T-cell (primary cell): ENCODE data around the gene CHRNA3. TPM values are rescaled to one million over a fixed set of nuclear protein-coding genes. Genes with fewer than 3 reads are reported as not detected.

ENCODE experiments used
- ATAC-seq, 4 experiments: fragments of 200-7000 bp in 3 of 4; fragments of 150-1000 bp in 1 of 4; cut with Tn5 transposase; replicated peaks in 1 of 4; 1 replicate in 3 of 4; 2 replicates in 1 of 4; pipeline ENCODE4 v1.10.0; 2021; ENCODE audit warnings: moderate library complexity in 3 of 4, mild to moderate bottlenecking in 2 of 4, moderate number of reproducible peaks in 1 of 4
- CTCF ChIA-PET, 2 donors: fragments of 300-600 bp; sonication (Branson Sonifier 250); formaldehyde crosslinking; loops; one replicate each; lab custom pipeline; 2022; ENCODE audit warnings: antibody characterized with exemption in 2 of 2; lab: Charles Lee
- POLR2A ChIA-PET, 2 donors: fragments of 300-600 bp; sonication (Branson Sonifier 250); formaldehyde crosslinking; loops; one replicate each; lab custom pipeline; 2022; ENCODE audit warnings: antibody characterized with exemption in 2 of 2; lab: Charles Lee
- DNase-seq, 35 experiments: peaks; one replicate each; pipeline versions ENCODE4 v3.0.0 to v3.0.0-alpha.2; 2013 to 2023
- H3K27ac ChIP-seq: one replicate; pipeline ENCODE4 v1.5.1; 2013; ENCODE audit warnings: low read length
- H3K27me3 ChIP-seq, 2 experiments: replicated peaks in 1 of 2; 1 replicate in 1 of 2; 2 replicates in 1 of 2; pipeline versions ENCODE4 v1.6.1 to v1.7.0; 2013; ENCODE audit warnings: low read length in 1 of 2, mixed read lengths in 1 of 2; ENCODE audit not compliant: control insufficient read depth in 2 of 2, insufficient read depth in 2 of 2; ENCODE audit errors: extremely low read depth in 1 of 2
- H3K36me3 ChIP-seq, 2 donors: 1 replicate in 1 of 2; 2 replicates in 1 of 2; pipeline versions ENCODE4 v1.6.1 to v1.7.0; 2013; ENCODE audit warnings: low read length in 1 of 2; ENCODE audit not compliant: control insufficient read depth in 2 of 2, insufficient read depth in 1 of 2; ENCODE audit errors: extremely low read depth in 1 of 2
- H3K4me1 ChIP-seq, 2 experiments: 1 replicate in 1 of 2; 2 replicates in 1 of 2; pipeline versions ENCODE4 v1.6.1 to v1.7.0; 2013; ENCODE audit warnings: low read length in 2 of 2, mixed read lengths in 1 of 2; ENCODE audit not compliant: insufficient read depth in 2 of 2, control insufficient read depth in 1 of 2; ENCODE audit errors: extremely low read depth in 1 of 2
- H3K4me3 ChIP-seq, 2 donors: 1 replicate in 1 of 2; 2 replicates in 1 of 2; pipeline versions ENCODE4 v1.5.1 to v1.7.0; 2013; ENCODE audit warnings: mild to moderate bottlenecking in 2 of 2, low read length in 1 of 2, moderate library complexity in 1 of 2; ENCODE audit not compliant: control insufficient read depth in 1 of 2; ENCODE audit errors: extremely low read depth in 1 of 2
- H3K9me3 ChIP-seq: 2 replicates; pipeline ENCODE4 v1.7.0; 2013
- H3K27ac Mint-ChIP-seq, 2 donors: one replicate each; pipeline ENCODE4 v1.8.0; 2020 to 2021; ENCODE audit warnings: mild to moderate bottlenecking in 2 of 2, mixed read lengths in 2 of 2
- H3K27me3 Mint-ChIP-seq, 2 donors: one replicate each; pipeline ENCODE4 v1.8.0; 2021 to 2022; ENCODE audit warnings: mixed read lengths in 2 of 2
- H3K36me3 Mint-ChIP-seq: one replicate; pipeline ENCODE4 v1.8.0; 2021; ENCODE audit warnings: mixed read lengths
- H3K4me1 Mint-ChIP-seq, 3 donors: one replicate each; pipeline ENCODE4 v1.8.0; 2020 to 2022; ENCODE audit warnings: mixed read lengths in 3 of 3, mild to moderate bottlenecking in 1 of 3
- H3K4me3 Mint-ChIP-seq, 3 donors: one replicate each; pipeline ENCODE4 v1.8.0; 2020 to 2022; ENCODE audit warnings: mild to moderate bottlenecking in 3 of 3, mixed read lengths in 3 of 3, moderate library complexity in 3 of 3
- H3K9me3 Mint-ChIP-seq, 3 donors: one replicate each; pipeline ENCODE4 v1.8.0; 2020 to 2022; ENCODE audit warnings: mixed read lengths in 3 of 3
- WGBS: methylation state at CpG from one replicate; pipeline ENCODE4 v1.1.5; 2013; ENCODE audit warnings: missing lambda C conversion rate; ENCODE audit not compliant: insufficient coverage; 5-methylcytosine and 5-hydroxymethylcytosine counted together
- total RNA-seq, 35 experiments: library from RNA in 6 of 35; stranded (reverse) in 6 of 35; fragments of 120-200 nt in 1 of 35; gene quantifications; one replicate each; pipeline versions ENCODE4 v1.2.1 to v1.2.4 and lab custom pipeline; 2013 to 2026

Gene CHRNA3
- total RNA-seq, 5 donors from 2014 or later (not counting 1 experiment from before 2014, with no cell fraction given), result not detected

GRCh38 chr15:78638658-78639314, 18.0 kb upstream of the CHRNA3 start:
- ATAC-seq (peak in 1 of 4 experiments; percentile 55), DNase-seq (peak in 26 of 35 experiments; percentile 6 to 55 (median 28))
- no peaks in the 10 kb centered on the region for H3K36me3 ChIP-seq
- H3K9me3 ChIP-seq, result no peaks in the 10 kb centered on the region
- ChIA-PET CTCF (no interaction called here), POLR2A (no interaction called here)
- H3K4me3 Mint-ChIP-seq, result no peak overlapping the region
- no peak overlapping the region for H3K27ac ChIP-seq
- no peak overlapping the region for H3K27ac Mint-ChIP-seq
- H3K9me3 Mint-ChIP-seq, result peaks cover 0 to 3% (median 0%) of the 10 kb centered on the region in 3 donors
- no peaks in the 10 kb centered on the region for H3K36me3 Mint-ChIP-seq
- no peak overlapping the region for H3K4me3 ChIP-seq
- H3K4me1 Mint-ChIP-seq, result peaks cover 9 to 12% (median 10%) of the 10 kb centered on the region in 3 donors
- peaks cover 0 to 52% of the 10 kb centered on the region in 2 experiments for H3K27me3 ChIP-seq
- H3K27me3 Mint-ChIP-seq, result peaks cover 3 to 29% of the 10 kb centered on the region in 2 donors
- 52% methylated on average over 4 of the region's 4 CpGs for WGBS
- H3K4me1 ChIP-seq, result peaks cover 0 to 15% of the 10 kb centered on the region in 2 experiments

DNA sequence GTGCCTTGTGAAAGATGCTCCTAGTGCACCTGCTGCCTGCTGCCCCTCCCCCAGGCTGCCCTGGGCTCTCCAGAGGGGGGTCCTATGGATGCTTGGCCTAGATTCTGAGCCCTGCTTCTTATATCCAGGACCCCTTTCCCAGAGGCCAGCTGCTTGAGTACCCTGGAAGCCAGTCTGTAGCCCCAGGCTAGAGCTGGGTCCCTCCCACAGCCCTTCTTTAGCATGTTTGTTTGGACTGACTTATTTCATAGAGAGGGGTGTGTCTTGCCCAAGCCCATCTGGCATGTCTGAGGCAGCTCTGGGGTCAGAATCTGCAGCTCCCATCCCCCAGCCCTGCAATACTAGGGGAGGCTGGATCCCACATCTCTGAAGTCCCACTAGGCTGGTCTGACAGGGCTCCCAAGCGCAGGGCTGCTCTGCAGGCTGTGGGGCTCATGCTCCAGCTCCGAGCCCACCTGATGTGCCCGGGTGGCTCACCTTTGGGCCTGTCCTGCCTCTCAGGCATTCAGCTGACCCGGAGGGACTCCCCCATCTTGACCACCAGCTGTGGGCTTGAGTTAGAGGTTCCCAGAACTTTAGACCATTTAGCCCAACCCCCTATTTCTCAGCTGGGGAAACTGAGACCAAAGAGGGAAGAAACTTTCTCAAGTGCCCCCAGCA, 17.1 kb upstream of the CHRNA3 start:
- no peak for ATAC-seq
- H3K4me3 Mint-ChIP-seq, result no peak overlapping the region
- H3K9me3 Mint-ChIP-seq, result peaks cover 0 to 12% (median 7%) of the 10 kb centered on the region in 3 donors
- peaks cover 9 to 12% (median 10%) of the 10 kb centered on the region in 3 donors for H3K4me1 Mint-ChIP-seq
- no peaks in the 10 kb centered on the region for H3K36me3 ChIP-seq
- H3K27ac Mint-ChIP-seq, result no peak overlapping the region
- peaks cover 0 to 52% of the 10 kb centered on the region in 2 experiments for H3K27me3 ChIP-seq
- ChIA-PET CTCF (no interaction called here), POLR2A (no interaction called here)
- H3K27ac ChIP-seq, result no peak overlapping the region
- peaks cover 0 to 15% of the 10 kb centered on the region in 2 experiments for H3K4me1 ChIP-seq
- H3K36me3 Mint-ChIP-seq, result peaks cover 2% of the 10 kb centered on the region
- WGBS, result no CpG with 5 or more reads among the region's 4 CpGs
- no peak overlapping the region for H3K4me3 ChIP-seq
- no peaks in the 10 kb centered on the region for H3K9me3 ChIP-seq
- peaks cover 3 to 33% of the 10 kb centered on the region in 2 donors for H3K27me3 Mint-ChIP-seq
- DNase-seq, result no peak

DNA sequence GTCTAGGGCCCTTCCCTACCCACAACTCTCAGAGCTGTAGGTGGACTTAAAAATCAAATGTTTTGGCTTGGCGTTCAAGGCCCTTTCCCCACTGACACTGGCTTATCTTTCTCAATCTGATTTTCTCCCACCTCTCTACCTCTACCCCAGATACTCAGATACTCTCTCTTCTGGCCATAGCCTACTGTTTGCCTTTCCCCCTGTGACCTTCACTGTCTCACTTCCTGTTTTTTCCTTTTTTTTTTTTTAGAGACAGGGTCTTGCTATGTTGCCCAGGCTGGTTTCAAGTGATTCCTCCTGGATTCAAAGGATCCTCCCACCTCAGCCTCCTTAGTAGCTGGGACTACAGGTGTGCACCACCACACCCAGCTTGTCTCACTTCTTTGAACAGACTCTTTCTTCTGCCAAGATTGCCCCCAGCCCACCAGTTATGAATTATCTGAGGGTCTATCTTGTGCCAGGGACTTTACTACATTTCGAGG, 15.6 kb upstream of the CHRNA3 start:
- no peak overlapping the region for H3K4me3 Mint-ChIP-seq
- peaks cover 0 to 11% of the 10 kb centered on the region in 2 experiments for H3K4me1 ChIP-seq
- H3K9me3 ChIP-seq, result no peaks in the 10 kb centered on the region
- peaks cover 0 to 45% of the 10 kb centered on the region in 2 experiments for H3K27me3 ChIP-seq
- DNase-seq, result no peak
- POLR2A ChIA-PET, result no interaction called here
- no peak overlapping the region for H3K27ac Mint-ChIP-seq
- ATAC-seq, result no peak
- no peak overlapping the region for H3K4me3 ChIP-seq
- peaks cover 0 to 15% (median 7%) of the 10 kb centered on the region in 3 donors for H3K9me3 Mint-ChIP-seq
- H3K27me3 Mint-ChIP-seq, result peaks cover 3 to 34% of the 10 kb centered on the region in 2 donors
- H3K36me3 Mint-ChIP-seq, result peaks cover 2% of the 10 kb centered on the region
- CTCF ChIA-PET, result interaction anchor here in 1 of 2 donors (0.6 to 0.7 kb wide), 2 partner anchors 24 to 521 kb away, joined by 4 read pairs; no protein-coding TSS in a partner anchor
- peaks cover 3 to 6% (median 3%) of the 10 kb centered on the region in 3 donors for H3K4me1 Mint-ChIP-seq
- WGBS, result 50% methylated on average over 2 of the region's 2 CpGs
- H3K27ac ChIP-seq, result no peak overlapping the region
- no peaks in the 10 kb centered on the region for H3K36me3 ChIP-seq

DNA sequence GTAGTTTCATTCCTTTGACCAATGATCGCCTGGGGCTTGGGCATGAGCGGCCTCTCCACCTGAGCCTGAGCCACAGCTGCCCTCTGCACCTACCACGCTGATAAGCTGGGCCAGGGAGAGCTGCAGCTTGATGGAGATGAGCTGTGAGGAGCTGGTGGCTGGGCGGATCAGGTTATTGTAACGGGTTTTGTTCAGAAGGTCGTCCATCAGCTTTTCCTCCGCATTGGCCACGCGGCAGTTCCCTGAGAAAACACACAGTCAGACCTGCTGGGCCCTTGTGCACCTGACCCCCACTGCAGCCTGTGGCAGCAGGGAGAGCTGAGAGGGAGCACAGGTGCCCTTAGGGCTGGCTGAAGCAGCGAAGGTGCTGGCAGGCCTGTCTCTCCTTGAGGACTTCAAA, 14.6 kb upstream of the CHRNA3 start:
- H3K27ac ChIP-seq, result no peak overlapping the region
- ATAC-seq (no peak), DNase-seq (no peak)
- H3K4me3 ChIP-seq, result no peak overlapping the region
- ChIA-PET POLR2A (no interaction called here), CTCF (no interaction called here)
- peaks cover 0 to 39% of the 10 kb centered on the region in 2 experiments for H3K27me3 ChIP-seq
- Mint-ChIP-seq H3K4me1 (no peaks in the 10 kb centered on the region), H3K27ac (no peak overlapping the region), H3K4me3 (no peak overlapping the region), H3K9me3 (peaks cover 0 to 15% (median 7%) of the 10 kb centered on the region in 3 donors), H3K36me3 (peaks cover 2% of the 10 kb centered on the region), H3K27me3 (peaks cover 3 to 30% of the 10 kb centered on the region in 2 donors)
- H3K9me3 ChIP-seq, result no peaks in the 10 kb centered on the region
- peaks cover 0 to under 1% of the 10 kb centered on the region in 2 experiments for H3K4me1 ChIP-seq
- no peaks in the 10 kb centered on the region for H3K36me3 ChIP-seq
- WGBS, result 77% methylated on average over 10 of the region's 10 CpGs

GRCh38 chr15:78634210-78635145, 13.7 kb upstream of the CHRNA3 start:
- ChIA-PET POLR2A (no interaction called here), CTCF (no interaction called here)
- no peak overlapping the region for H3K27ac Mint-ChIP-seq
- no peak overlapping the region for H3K27ac ChIP-seq
- no peaks in the 10 kb centered on the region for H3K36me3 ChIP-seq
- H3K27me3 Mint-ChIP-seq, result peaks cover 3 to 31% of the 10 kb centered on the region in 2 donors
- 94% methylated on average over 6 of the region's 12 CpGs for WGBS
- ATAC-seq (no peak), DNase-seq (no peak)
- H3K36me3 Mint-ChIP-seq, result peaks cover 2% of the 10 kb centered on the region
- H3K4me1 Mint-ChIP-seq, result no peaks in the 10 kb centered on the region
- H3K9me3 ChIP-seq, result no peaks in the 10 kb centered on the region
- no peak overlapping the region for H3K4me3 ChIP-seq
- H3K27me3 ChIP-seq, result peaks cover 0 to 35% of the 10 kb centered on the region in 2 experiments
- H3K4me1 ChIP-seq, result no peaks in the 10 kb centered on the region
- H3K9me3 Mint-ChIP-seq, result peaks cover 0 to 15% (median 7%) of the 10 kb centered on the region in 3 donors
- no peak overlapping the region for H3K4me3 Mint-ChIP-seq

DNA sequence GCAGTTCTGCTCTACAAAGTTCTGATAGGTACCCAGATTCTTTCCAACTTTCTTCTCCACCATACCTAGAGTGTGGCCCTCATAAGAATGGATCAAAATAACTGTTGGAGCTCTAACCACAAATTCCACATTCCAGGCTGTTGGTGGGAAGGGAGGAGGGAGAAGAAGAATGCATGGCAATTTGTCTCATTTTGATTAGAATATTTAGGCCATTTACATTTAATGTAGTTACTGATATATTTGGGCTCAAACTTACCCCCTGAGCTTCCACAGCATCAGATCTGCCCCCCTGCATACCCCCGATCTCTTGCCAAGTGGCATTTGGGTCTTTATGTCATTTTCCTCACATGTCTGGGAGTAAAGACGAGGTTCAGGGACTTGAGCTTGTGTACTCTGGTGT, 12.6 kb upstream of the CHRNA3 start:
- Histone ChIP-seq H3K27ac (no peak overlapping the region), H3K36me3 (no peaks in the 10 kb centered on the region), H3K27me3 (peaks cover 0 to 36% of the 10 kb centered on the region in 2 experiments), H3K9me3 (no peaks in the 10 kb centered on the region), H3K4me3 (no peak overlapping the region), H3K4me1 (no peaks in the 10 kb centered on the region)
- Mint-ChIP-seq H3K36me3 (peaks cover 2% of the 10 kb centered on the region), H3K27ac (no peak overlapping the region), H3K4me3 (no peak overlapping the region), H3K27me3 (peaks cover 9 to 33% of the 10 kb centered on the region in 2 donors), H3K9me3 (peaks cover 0 to 15% (median 7%) of the 10 kb centered on the region in 3 donors), H3K4me1 (no peaks in the 10 kb centered on the region)
- CTCF ChIA-PET, result no interaction called here
- no peak for DNase-seq
- POLR2A ChIA-PET, result no interaction called here
- ATAC-seq, result no peak
- 69% methylated on average over 1 of the region's 2 CpGs for WGBS
